Stimulated activated CD8-positive, alpha-beta memory T cell treated with anti-CD3 and anti-CD28 coated beads, Interleukin-7, amount 100 ng/mL, for 1 hour (primary cell): Measurements from ENCODE around the gene ZC3H7A.

ENCODE experiments used
- DNase-seq, 2 donors: peaks; one replicate each; pipeline ENCODE4 v3.0.0-alpha.2; 2020; ENCODE audit warnings: low read depth in 2 of 2

Gene ZC3H7A

DNA sequence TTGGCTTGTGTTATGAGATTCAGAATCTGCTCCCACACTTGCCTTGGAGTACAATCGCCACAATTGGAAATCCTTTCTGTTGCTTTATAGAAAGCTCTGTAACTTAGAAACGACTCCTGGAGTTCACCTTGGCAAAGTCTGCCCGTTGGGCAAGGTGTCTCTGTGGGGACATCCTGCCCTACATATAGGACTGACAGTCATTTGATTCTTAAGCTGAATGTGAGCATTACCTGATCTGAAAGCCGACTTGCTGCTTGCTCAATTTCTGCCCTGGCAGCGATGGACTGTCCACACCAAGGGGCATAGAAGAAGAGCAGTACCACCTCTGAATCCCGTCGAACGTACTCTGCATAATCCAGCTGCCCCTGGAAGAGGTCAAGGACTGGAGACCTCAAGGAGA is 61.3 kb downstream of the ZC3H7A start:
- no peak for DNase-seq

DNA sequence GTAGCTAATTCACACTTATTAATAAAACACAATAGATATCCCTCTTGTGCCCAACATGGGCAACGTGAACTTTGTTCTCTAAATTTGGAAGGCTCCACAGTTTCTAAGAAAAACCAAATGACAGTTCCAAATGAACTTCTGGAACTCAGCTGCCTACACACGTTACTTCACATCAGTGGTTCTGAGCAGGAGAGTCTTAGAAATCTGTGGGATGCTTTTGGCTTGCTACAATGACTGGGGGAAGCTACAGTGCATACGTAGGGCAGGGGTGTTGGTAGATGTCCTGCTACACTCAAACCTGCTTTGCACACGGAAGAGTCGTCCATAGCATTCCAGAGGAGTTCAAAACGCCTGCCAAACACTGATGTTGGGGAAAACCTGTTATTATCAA is 62.4 kb downstream of the ZC3H7A start:
- DNase-seq: no peak

- DNase-seq: no peak
These were observed 62.9 kb downstream of the ZC3H7A start for GRCh38 chr16:11734025-11734652.

DNA sequence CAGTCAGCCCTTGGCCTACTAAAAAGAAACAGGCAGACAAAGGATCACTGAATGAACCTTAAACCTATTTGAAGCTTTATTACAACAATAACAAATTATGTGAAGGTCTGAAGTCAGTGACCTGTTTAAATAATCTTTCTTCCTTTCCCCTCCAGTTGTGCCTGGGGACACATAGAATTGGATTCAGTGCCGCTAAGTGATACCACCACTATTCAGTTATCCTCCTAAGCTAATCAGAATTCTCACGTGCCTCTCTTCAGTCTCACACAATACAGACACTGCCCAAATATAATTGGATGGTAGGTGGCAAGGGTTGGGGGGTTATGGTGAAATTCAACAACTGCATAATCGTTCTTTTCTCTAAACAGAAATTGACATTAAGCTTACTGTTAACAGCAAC is 65.8 kb downstream of the ZC3H7A start:
- no peak for DNase-seq

GRCh38 chr16:11729787-11730186 is 67.3 kb downstream of the ZC3H7A start:
- DNase-seq: no peak

DNA sequence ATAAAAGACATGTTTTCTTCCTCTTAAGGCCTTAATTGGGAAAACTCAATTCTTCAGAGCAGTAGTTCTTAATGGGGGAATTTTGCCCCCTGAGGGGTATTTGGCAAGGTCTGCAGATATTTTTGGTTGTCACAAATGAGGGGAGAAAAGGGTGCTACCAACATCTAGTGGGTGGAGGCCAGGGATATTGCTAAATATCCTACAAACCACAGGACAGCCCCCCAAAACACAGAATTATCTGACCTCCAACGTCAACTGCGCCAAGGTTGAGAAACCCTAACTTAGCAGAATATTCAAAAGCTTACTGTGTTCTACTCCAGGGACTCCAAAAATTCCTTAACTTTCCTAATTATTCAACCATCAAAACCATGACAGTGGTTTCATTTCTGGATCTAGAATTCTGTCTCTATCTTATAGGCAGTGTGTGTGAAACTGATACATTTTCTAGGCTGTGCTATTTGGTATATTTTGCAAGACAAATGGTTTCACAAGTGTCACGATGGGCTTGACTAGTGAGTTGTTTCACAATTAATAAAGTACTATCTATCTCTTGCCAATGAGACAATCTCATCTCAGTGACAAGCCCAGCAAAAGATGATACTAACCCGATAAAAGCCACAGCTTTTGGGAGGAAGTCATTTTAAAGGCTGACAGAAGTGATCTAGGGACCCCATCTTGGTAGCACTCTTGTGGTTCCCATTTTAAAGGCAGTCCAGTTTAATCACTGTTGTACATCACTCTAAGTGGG is 69.1 kb downstream of the ZC3H7A start:
- no peak for DNase-seq

GRCh38 chr16:11726008-11726407 is 71.0 kb downstream of the ZC3H7A start:
- no peak for DNase-seq

- DNase-seq: no peak
These were observed 71.6 kb downstream of the ZC3H7A start for GRCh38 chr16:11725457-11725856.

GRCh38 chr16:11722468-11722808 is 74.6 kb downstream of the ZC3H7A start:
- DNase-seq: no peak

- no peak for DNase-seq
These were observed 75.1 kb downstream of the ZC3H7A start for GRCh38 chr16:11721781-11722467.

GRCh38 chr16:11719762-11720161 is 77.3 kb downstream of the ZC3H7A start:
- DNase-seq: no peak

- DNase-seq: no peak
These were observed 77.9 kb downstream of the ZC3H7A start for GRCh38 chr16:11719171-11719570.

GRCh38 chr16:11717811-11718210 is 79.2 kb downstream of the ZC3H7A start:
- no peak for DNase-seq

GRCh38 chr16:11716336-11716735 is 80.7 kb downstream of the ZC3H7A start:
- no peak for DNase-seq

GRCh38 chr16:11715246-11715947 is 81.7 kb downstream of the ZC3H7A start:
- no peak for DNase-seq

DNA sequence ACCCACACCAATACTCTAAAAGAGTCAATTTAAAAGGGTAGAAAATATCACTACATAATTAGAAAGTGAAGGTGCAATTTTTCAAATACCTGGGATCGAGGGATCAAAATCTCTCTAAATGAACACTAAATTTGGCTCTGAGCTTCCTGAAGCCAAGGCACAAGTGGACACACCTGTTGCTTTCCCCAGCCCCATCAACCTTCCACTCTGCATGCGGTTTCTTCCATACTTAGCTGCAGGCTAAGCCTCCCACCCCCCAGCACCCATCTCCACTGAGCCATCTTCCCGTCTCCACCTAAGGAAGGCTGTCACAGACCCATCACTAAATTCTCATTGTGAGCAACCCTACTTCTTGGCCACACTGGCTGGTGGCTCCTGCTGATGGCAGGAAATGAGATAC is 84.9 kb downstream of the ZC3H7A start:
- DNase-seq: no peak

- no peak for DNase-seq
These were observed 85.4 kb downstream of the ZC3H7A start for GRCh38 chr16:11711662-11712061.

GRCh38 chr16:11708421-11708820 is 88.6 kb downstream of the ZC3H7A start:
- no peak for DNase-seq

GRCh38 chr16:11707679-11708197 is 89.3 kb downstream of the ZC3H7A start:
- DNase-seq: no peak

DNA sequence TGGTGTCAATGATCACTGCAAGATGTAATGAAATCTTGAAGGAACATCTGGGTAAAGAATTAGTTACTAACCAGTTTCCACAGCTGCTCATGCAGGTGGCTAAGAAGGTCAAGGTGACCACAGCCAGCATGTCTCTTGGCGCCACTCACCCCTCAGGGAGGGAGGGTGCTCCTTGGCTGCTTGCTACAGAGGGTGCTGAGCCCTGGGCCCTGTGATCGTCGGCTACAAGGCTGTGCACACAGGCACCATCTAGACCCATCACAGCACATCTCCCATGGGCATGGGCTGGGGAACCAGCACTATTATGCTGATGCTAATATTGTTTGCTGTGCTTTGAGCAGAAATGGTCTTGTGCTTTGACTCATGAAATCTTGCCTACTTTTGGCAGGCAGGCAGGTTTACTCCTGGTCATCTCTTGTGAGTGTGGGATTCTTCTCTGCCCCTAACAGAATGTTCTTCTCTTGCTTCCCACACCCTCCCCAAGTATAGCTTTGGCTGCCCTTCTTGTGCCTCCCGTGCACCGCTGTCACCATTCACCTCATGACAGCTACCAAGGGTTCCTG is 90.8 kb downstream of the ZC3H7A start:
- DNase-seq: no peak

DNA sequence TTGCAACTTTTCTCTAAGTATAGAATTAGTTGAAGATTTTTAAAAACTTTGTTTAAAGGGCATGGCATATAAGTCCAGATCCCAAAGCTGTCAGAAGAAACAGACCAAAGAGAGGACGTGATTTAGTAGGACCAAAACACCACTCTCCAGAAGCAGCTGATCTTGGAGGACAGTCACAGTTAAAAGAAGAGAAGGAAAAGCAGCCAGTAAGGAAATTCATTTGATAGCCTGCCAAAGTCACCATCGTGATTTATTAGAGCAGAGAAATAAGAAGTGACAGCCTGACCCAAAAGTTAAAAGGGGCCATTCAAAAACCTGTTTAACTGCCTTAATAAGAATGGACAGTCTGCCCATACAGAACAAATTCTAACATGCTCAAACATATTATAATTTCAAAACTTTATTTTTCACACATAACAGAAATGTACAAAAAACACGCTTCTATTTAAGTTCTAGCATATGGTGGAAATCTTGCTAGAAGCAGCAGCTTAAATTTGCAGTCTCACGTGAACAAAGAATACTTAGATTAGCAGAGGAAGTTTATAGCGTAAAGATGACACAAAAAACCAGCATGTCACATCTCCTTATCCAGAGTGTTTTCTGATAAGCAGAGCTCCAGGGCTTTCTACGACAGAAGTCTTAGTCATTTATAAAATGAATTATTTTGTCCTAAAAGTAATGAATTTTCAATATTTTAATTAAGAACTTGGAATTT is 91.6 kb downstream of the ZC3H7A start:
- no peak for DNase-seq
